Heart right ventricle (tissue), 16 donors: ENCODE data around the gene CCDC50. TPM values are rescaled to one million over a fixed set of nuclear protein-coding genes. Genes with fewer than 3 reads are reported as not detected.
A peak's percentile ranks its signal among the peaks of the same experiment; 100 is the strongest.

Experiments
- ATAC-seq, 8 donors: fragments of 200-7000 bp; cut with Tn5 transposase; one replicate each; pipeline ENCODE4 v1.9.1; 2020; ENCODE audit warnings: mild to moderate bottlenecking in 8 of 8, moderate library complexity in 8 of 8, moderate number of reproducible peaks in 1 of 8
- DNase-seq, 2 donors: peaks; one replicate each; pipeline ENCODE4 v3.0.0-alpha.2; 2020
- H3K27ac ChIP-seq, 10 donors: fragments of 200-600 bp; sonication (generic) in 2 of 10; one replicate each; pipeline versions ENCODE4 v1.5.0 to v1.8.0; 2020 to 2022; ENCODE audit warnings: mild to moderate bottlenecking in 3 of 10
- H3K27me3 ChIP-seq, 7 donors: fragments of 200-600 bp; one replicate each; pipeline ENCODE4 v1.8.0; 2021 to 2022; ENCODE audit warnings: mild to moderate bottlenecking in 2 of 7
- H3K36me3 ChIP-seq, 9 donors: fragments of 200-600 bp; sonication (generic) in 1 of 9; one replicate each; pipeline versions ENCODE4 v1.5.0 to v1.8.0; 2020 to 2022; ENCODE audit warnings: mild to moderate bottlenecking in 2 of 9
- H3K4me1 ChIP-seq, 9 donors: fragments of 200-600 bp; sonication (generic) in 1 of 9; one replicate each; pipeline versions ENCODE4 v1.5.0 to v1.8.0; 2020 to 2022; ENCODE audit warnings: mild to moderate bottlenecking in 4 of 9
- H3K4me3 ChIP-seq, 10 donors: fragments of 200-600 bp; sonication (generic) in 2 of 10; one replicate each; pipeline versions ENCODE4 v1.5.0 to v1.8.0; 2020 to 2022; ENCODE audit warnings: mild to moderate bottlenecking in 7 of 10, moderate library complexity in 2 of 10
- H3K9me3 ChIP-seq, 11 donors: fragments of 200-600 bp in 10 of 11; sonication (generic) in 2 of 11; one replicate each; pipeline versions ENCODE4 v1.5.0 to v1.8.0; 2013 to 2022; ENCODE audit warnings: mild to moderate bottlenecking in 2 of 11, control low read depth in 1 of 11, moderate library complexity in 1 of 11
- WGBS, 2 donors: extraction: QIAGEN DNeasy Blood & Tissue Kit; methylation state at CpG; one replicate each; pipeline ENCODE4 v1.1.7; 2013; ENCODE audit warnings: inconsistent platforms in 1 of 2; 5-methylcytosine and 5-hydroxymethylcytosine counted together
- intact Hi-C, 10 donors: fragments of 100-400 bp; cut with DNase I; formaldehyde crosslinking; loops; one replicate each; pipeline versions ENCODE4 v1.11.1 to v1.14.2; 2022
- polyA plus RNA-seq, 2 donors: library from polyadenylated mRNA; stranded (reverse); fragments of 200-250 nt; gene quantifications; one replicate each; pipeline ENCODE4 v1.2.3, GENCODE V29; 2013
- total RNA-seq, 10 donors: library from RNA; stranded (reverse); fragmentation: NEBNext Ultra II Directional in 3 of 10; extraction: Animal tissue kit (Norgen Biotek cat#: 25700) in 3 of 10; gene quantifications; one replicate each; pipeline versions ENCODE4 v1.2.1 to v1.2.4, GENCODE V29; 2021 to 2023
- TF ChIP-seq, protein P1 (sequence below), 9 donors: fragments of 200-600 bp; sonication (generic) in 2 of 9; IDR thresholded peaks; one replicate each; pipeline versions ENCODE4 v1.5.0 to v1.8.0; 2021 to 2022; ENCODE audit warnings: antibody characterized with exemption in 9 of 9, mild to moderate bottlenecking in 5 of 9, moderate library complexity in 1 of 9
- donor health status: Arrhythmogenic right ventricular cardiomyopathy.
- donor health status: ischemic (EF 13 %, LVEDD 7.1; RV severe dilation, severe dysfunction).
- donor health status: healthy with polysubstance abuse.
- donor health status: DM: no; HTN: yes; CAD: no.
- donor health status: DM: no; HTN: no; CAD: no.
- donor health status: ischemic (EF 25% LVEDD 6.9; RV normal size, moderate dysfunction).
- donor health status: ischemic (EF 25% LVEDD 5.7; RV mildly dilated, moderate dysfunction).
- donor health status: healthy.
- donor health status: DM: yes; HTN: yes; CAD: no.
- donor health status: Ischemic cardiomyopathy.
- donor health status: ischemic (EF 35%, LVEDD 5.7; RV mildly dilated, moderate dysfunction).
- donor health status: nonischemic (EF 11% LVEDD 7.7; RV severe dilation, severe dysfunction).
- donor health status: DM: yes; HTN: yes; CAD: no.
- donor health status: PGD.
- donor health status: ischemic (EF 29% LVEDD 5.4; RV normal size, mild dysfunction).
- donor health status: nonischemic (EF 23%, LVEDD 6.1; RV moderate dilation, normal function).

CCDC50 gene
- total and polyA plus RNA-seq, 12 donors = 14.3 to 58.8 (median 51.0) TPM

DNA sequence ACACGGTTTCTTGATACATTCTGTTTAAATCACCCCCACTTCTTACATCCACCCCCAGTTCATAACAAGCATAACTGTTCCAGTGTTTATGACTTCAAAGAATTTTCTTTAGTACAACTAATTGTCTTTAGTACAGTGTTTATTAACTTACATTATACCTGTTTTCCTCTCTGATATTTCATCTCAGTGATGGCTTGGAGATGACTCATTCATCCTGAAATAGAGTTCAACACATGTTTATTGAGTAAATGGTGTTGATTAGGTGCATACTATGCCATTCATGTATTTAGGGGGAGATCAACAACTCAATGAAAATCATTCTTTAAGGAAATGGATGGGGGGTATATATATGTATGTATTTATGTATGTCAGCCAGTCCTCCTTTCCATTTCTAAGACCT is 22.8 kb downstream of the CCDC50 start:
- Histone ChIP-seq H3K27me3 (no peaks in the 10 kb centered on the region), H3K36me3 (no peaks in the 10 kb centered on the region), H3K4me1 (peaks cover 5 to 97% (median 80%) of the 10 kb centered on the region in 9 donors), H3K9me3 (no peaks in the 10 kb centered on the region), H3K27ac (peak overlapping the region in 1 of 10 donors; percentile 69), H3K4me3 (no peak overlapping the region)
- ATAC-seq = no peak
- DNase-seq = no peak
- WGBS, 2 donors = 82 to 95% methylated on average over 1 of the region's 1 CpG
- intact Hi-C loops = no loop called here
- TF ChIP-seq, protein P1, sequence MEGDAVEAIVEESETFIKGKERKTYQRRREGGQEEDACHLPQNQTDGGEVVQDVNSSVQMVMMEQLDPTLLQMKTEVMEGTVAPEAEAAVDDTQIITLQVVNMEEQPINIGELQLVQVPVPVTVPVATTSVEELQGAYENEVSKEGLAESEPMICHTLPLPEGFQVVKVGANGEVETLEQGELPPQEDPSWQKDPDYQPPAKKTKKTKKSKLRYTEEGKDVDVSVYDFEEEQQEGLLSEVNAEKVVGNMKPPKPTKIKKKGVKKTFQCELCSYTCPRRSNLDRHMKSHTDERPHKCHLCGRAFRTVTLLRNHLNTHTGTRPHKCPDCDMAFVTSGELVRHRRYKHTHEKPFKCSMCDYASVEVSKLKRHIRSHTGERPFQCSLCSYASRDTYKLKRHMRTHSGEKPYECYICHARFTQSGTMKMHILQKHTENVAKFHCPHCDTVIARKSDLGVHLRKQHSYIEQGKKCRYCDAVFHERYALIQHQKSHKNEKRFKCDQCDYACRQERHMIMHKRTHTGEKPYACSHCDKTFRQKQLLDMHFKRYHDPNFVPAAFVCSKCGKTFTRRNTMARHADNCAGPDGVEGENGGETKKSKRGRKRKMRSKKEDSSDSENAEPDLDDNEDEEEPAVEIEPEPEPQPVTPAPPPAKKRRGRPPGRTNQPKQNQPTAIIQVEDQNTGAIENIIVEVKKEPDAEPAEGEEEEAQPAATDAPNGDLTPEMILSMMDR (IDR thresholded peaks at IDR 0.05) = no peak

DNA sequence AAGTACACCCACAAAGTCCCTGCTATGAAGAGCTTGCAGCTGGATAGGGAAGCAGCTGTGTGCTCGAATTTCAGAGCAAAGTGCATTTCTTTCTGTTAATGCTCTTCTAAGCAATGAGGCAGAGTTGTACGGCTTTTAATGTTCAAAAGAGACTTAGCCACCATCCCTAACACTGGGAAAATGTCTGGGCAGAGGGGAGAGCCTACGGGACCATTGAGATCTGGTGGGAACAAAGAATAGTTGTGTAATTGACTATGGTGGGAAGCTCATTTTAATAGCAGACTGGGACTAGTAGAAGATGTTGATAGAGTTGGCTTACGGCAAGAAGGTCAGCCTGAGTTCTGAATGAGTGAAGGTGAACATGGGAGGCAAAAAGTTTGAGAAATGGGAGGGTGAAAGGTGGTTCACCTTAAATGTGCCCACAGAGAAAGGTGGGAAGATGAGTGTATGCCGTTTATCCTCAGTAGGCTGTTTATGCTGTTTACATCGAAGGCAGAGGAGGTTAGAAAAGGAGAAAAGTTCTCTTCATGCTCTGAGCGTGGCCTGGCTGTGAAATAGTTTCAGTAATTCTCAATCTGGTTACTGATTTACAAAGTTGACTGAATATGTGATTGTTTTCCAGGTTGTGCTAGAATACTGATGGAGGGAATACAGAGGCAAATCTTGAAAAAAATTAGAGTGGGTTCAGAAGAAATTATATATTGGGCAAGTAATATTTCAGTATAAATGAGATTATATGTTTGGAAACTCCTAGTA is 24.0 kb downstream of the CCDC50 start:
- no peak for DNase-seq
- peak in 2 of 8 donors; percentile 17 to 35 for ATAC-seq
- no peak overlapping the region for H3K4me3 ChIP-seq
- TF ChIP-seq, protein P1 (IDR thresholded peaks at IDR 0.05) = no peak
- H3K27ac ChIP-seq = peak overlapping the region in 1 of 10 donors; percentile 6
- intact Hi-C loops = no loop called here
- no peaks in the 10 kb centered on the region for H3K9me3 ChIP-seq
- H3K36me3 ChIP-seq = peaks cover 0 to 10% (median 0%) of the 10 kb centered on the region in 9 donors
- no peaks in the 10 kb centered on the region for H3K27me3 ChIP-seq
- peaks cover 5 to 98% (median 84%) of the 10 kb centered on the region in 9 donors for H3K4me1 ChIP-seq
- 65 to 66% methylated on average over 7 of the region's 7 CpGs for WGBS, 2 donors

DNA sequence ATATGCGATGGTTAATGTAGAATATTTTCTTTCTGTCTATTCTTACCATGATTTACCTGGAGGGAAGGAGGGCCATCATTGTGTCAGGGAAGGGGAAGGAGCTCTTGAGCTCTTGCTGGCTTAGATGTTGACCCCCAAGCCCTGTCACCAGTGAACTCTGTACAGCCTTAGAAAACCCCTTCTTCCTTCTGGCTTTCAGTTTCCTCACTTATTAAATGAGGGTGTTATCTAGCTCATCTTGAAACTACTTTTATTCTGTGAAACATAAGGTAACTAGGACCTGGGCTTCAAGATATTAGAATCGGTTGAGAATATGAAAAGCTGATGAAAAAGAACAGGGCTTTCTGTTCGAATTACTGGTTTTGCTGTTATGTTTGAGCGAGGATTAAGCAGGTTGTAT is 26.2 kb downstream of the CCDC50 start:
- intact Hi-C loops = no loop called here
- TF ChIP-seq, protein P1 (IDR thresholded peaks at IDR 0.05) = no peak
- DNase-seq = no peak
- no peak for ATAC-seq
- H3K36me3 ChIP-seq = peaks cover 0 to 32% (median 0%) of the 10 kb centered on the region in 9 donors
- no peaks in the 10 kb centered on the region for H3K27me3 ChIP-seq
- peaks cover 5 to 78% (median 68%) of the 10 kb centered on the region in 9 donors for H3K4me1 ChIP-seq
- H3K9me3 ChIP-seq = no peaks in the 10 kb centered on the region
- H3K27ac ChIP-seq = peak overlapping the region in 1 of 10 donors; percentile 20
- 96 to 98% methylated on average over 4 of the region's 4 CpGs for WGBS, 2 donors
- H3K4me3 ChIP-seq = no peak overlapping the region

GRCh38 chr3:191356631-191357439 is 27.6 kb downstream of the CCDC50 start:
- WGBS, 2 donors = 43 to 51% methylated on average over 5 of the region's 5 CpGs
- peaks cover 0 to 47% (median 8%) of the 10 kb centered on the region in 9 donors for H3K36me3 ChIP-seq
- H3K4me3 ChIP-seq = peak overlapping the region in 4 of 10 donors; percentile 2 to 32 (median 12)
- ATAC-seq (peak; percentile 57 to 85 (median 76)), DNase-seq (peak in 1 of 2 donors; percentile 16)
- TF ChIP-seq, protein P1 (IDR thresholded peaks at IDR 0.05) = no peak
- H3K4me1 ChIP-seq = peaks cover 5 to 63% (median 53%) of the 10 kb centered on the region in 9 donors
- no peaks in the 10 kb centered on the region for H3K9me3 ChIP-seq
- intact Hi-C loops = no loop called here
- H3K27me3 ChIP-seq = no peaks in the 10 kb centered on the region
- peak overlapping the region in 8 of 10 donors; percentile 24 to 69 (median 57) for H3K27ac ChIP-seq
